ENCODE measurements around the gene ZBP1.

DNA sequence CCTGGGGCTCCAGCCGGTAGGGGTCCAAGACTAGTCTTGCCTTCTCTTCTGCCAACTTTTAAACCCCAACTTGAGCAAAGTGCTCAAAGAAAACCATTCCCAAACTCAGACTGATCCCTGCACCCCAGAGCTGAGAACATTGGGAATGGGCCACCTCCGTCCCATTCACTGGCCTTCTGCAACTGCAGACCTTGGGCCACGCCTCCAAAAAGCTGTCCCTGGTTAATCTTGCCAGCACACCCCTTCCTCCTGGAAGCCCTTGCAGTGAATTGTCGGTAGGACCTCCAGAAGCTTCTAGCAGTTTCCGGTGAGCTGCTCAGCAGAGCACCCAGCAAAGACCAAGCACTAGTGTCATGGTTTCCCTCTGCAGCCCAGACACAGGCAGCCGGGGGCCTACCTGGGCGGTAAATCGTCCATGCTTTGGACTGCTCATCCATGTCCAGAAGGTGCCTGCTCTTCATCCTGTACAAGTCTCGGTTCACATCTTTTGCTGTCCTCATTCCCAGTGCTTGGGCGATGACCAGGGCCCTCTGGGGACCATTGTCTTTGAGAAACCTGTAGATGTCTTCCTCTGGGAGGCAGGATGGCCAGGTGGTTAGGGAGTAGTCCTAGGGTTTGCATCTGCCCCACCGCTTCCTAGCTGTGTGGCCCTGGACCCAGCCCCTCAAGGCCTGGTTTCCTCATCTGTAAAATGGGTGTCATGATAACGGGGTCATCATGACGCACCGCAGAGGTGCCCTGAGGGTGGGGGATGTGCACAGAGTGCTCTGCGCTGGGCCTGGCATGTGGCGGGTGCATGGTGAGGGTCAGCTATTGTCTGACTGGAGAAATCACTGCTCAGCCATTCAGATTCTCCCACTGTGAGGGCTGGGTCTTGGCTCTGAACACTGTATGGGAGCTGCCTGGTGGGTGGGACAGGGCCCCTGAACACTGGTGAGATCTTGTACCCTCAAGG lies 5.5 kb downstream of the ZBP1 start:
- TF ChIP-seq POLR2A (IDR thresholded peaks at IDR 0.05) = no peak
- TF ChIP-seq, protein P1, sequence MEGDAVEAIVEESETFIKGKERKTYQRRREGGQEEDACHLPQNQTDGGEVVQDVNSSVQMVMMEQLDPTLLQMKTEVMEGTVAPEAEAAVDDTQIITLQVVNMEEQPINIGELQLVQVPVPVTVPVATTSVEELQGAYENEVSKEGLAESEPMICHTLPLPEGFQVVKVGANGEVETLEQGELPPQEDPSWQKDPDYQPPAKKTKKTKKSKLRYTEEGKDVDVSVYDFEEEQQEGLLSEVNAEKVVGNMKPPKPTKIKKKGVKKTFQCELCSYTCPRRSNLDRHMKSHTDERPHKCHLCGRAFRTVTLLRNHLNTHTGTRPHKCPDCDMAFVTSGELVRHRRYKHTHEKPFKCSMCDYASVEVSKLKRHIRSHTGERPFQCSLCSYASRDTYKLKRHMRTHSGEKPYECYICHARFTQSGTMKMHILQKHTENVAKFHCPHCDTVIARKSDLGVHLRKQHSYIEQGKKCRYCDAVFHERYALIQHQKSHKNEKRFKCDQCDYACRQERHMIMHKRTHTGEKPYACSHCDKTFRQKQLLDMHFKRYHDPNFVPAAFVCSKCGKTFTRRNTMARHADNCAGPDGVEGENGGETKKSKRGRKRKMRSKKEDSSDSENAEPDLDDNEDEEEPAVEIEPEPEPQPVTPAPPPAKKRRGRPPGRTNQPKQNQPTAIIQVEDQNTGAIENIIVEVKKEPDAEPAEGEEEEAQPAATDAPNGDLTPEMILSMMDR (IDR thresholded peaks at IDR 0.05) = no peak
